GM19397 (cell line): ENCODE data around the gene CPOX.
A peak's percentile ranks its signal among the peaks of the same experiment; 100 is the strongest.
"Not testable (repeated sequence)": the region's sequence is repeated elsewhere in the genome, so short reads cannot be mapped to it uniquely, and the experiment has no call there.

Experiments used
- ATAC-seq: cut with Tn5 transposase; IDR thresholded peaks from one replicate; pipeline ENCODE4 v1.9.1; 2021; ENCODE audit warnings: mild to moderate bottlenecking, moderate library complexity; ENCODE audit not compliant: unreplicated experiment

The CPOX gene

DNA sequence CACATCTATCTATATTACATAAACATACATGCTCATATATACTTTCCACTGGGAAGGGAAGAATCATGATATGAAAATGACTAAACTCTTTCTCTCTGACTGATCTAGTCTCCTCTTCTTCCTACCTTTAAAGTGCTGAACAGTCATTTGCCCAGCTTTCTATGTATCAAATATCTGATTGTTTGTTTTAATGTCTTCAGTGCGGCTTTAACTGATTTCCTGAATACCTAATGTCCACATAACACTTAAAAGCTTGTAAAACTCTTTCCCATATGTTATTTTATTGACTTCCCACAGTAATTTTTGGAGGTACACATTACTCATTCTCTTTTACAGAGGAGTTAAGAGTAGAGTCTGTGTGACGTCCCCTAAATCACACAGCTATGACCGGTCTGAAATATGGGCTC is 28.2 kb downstream of the CPOX start:
- ATAC-seq, result no peak

DNA sequence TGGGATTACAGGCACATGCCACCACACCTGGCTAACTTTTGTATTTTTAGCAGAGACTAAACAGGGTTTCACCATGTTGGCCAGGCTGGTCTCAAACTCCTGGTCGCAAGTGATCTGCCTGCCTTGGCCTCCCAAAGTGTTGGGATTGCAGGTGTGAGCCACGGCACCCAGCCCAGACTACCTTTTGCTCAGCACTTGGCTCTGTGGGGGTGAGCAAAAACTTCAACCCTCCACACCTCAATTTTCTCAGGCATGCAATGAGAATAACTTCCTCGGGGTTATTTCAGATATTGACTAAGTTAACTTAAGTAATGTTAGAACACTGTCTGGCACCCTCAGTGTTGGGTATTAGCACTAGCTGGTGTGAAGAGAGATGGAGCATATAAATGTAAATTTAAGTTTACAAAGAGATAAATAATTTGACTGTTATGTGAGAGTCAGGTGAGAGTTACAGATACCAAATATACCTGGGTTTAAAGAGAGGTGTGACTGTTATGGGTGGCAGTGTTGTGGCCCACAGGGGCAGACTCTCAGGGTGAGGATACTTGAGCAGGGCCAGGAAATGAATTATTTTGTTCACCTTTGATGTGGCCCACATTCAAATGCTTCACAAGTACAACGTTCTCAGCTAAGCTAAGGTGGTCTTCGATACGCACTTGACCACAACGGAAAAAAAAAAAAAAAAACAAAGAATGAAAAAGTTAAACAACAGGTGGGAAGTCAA is 29.0 kb downstream of the CPOX start:
- peak; percentile 13 for ATAC-seq

DNA sequence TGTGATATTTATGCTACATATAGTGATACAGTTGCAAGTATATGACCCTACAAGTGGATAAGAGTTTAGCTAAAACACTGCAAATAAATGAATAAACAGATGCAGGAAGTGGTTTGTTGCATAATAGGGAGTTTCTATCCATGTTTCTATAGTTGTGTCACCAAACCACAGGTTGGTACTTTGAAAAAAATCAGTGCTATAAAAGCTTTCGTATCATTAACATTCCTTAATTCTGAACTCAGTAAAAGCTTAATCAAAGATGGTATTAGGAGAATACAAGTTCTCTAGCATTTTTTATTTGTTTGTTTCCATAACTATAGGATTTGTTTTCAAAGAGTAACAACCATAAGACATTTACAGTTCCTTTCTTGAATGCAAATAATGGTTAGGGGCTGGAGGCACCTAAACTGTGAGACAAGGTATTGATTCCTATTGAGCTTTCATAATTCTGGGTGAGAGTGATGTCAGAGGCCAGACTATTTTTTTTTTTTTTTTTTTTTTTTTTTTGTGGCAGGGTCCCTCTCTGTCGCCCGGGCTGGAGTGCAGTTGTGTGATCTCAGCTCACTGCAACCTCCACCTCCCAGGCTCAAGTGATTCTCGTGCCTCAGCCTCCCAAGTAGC is 29.6 kb downstream of the CPOX start:
- peak; percentile 54 for ATAC-seq

DNA sequence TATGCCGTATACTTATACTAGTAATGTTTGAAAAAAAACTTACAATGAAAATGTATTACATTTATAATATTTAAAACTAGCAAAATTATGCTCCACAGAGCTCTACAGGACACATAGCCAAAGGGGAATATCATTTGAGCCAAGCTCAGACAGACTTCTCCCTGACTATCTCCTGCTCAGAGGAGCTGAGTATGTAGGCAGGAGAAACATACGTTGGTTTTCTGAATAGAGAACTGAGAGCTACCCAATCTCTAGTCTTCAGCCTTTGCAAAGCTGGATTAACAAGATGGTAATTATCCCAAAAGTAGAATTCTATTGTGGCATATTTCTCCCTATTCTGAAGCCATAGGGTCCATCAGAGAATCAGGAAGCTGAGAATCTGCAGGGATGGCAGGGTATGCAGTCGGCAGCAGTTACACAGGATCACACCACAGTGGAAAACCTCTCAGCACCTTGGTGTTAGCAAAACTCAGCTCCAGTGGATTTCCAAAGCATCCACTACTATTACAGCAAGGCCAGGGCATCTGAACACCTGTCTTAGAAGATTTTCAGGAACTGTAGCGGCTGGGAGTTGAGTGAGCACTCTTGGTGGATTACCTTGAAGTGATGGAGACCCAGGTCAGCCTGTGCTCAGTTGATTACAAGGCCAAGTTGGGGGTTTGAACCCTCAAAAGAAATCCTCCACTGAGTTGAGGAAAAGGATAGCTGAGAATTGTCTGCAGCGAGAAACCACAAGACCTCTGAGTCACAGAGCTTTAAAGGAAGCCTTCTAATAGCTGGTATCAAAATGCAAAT is 31.5 kb downstream of the CPOX start:
- ATAC-seq, result no peak

- ATAC-seq, result no peak
These were observed 32.5 kb downstream of the CPOX start for GRCh38 chr3:98560911-98561310.

- not testable (repeated sequence) for ATAC-seq
These were observed 33.6 kb downstream of the CPOX start for GRCh38 chr3:98559769-98560168.

DNA sequence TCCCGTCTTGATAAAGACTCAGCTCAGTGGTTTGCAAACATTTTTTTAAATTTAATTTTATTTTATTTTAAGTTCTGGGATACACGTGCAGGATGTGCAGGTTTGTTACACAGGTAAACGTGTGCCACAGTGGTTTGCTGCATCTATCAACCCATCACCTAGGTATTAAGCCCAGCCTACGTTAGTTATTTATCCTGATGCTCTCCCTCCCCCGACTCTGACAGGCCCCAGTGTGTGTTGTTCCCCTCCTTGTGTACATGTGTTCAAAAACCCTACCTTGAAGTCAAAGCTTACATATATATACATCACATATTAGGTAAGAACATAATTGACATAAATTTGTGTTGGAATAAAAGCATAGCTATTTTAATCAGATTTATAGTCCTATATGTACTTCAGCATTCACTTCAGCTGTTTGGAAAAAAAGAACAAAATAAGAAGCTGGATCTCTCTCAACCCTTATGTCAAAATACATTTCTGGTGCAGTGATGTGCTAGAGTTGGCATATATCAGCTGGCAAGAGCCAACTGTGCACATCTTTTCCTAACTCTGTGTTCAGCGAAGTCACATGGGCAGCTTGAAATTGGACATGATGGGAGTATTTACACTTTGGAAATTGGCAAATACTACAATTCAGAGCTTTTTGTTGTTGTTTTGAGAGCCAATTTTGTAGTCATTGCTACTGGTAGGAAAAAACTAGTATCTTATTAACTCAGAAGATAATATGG is 35.1 kb downstream of the CPOX start:
- ATAC-seq, result no peak

GRCh38 chr3:98557324-98558010 is 35.9 kb downstream of the CPOX start:
- no peak for ATAC-seq

DNA sequence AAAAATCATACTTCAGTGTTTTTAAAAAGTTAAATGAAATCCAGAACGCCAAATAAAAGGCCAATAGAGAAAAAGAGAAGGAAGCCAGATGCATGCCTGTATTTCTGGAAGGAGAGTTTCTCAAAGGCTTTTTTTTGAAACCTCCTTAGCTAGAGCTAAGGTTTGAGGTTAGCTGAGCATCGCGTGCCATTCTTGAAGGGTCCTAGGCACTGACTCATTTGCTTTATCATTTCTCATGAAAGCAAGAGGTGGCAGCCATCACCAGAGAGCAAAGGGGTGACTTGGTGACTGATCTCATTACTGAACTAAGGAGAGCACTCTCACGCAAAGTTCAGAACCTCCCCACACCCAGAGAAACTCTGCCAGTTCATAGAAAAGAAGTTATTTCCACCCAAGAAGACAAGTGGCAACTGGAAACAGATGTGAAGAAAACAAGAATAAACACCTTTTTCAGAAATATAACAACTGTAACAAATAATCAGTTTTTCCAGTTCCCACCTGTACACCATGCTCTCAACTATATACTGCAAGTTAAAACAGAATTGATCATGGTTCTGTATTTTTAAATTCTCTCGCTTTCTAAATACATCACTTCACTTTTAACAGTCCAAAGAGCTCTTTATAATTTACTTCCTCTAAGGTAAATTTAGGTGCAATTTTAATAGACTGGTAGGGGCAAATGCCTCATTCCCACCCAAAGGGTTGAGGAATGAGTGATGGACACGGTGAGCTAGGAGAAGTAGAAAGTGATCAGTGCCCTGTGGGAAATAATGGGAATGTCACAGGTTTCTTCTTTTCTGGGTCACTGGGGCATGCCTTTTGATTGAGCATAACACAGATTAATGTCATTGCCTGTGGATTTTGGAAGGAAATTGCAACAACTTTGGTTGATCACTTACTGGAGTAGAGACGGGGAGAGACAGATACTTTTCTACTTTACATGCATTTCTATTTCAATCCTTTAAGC is 37.0 kb downstream of the CPOX start:
- ATAC-seq, result peak; percentile 73

GRCh38 chr3:98555025-98555379 is 38.4 kb downstream of the CPOX start:
- ATAC-seq, result no peak

DNA sequence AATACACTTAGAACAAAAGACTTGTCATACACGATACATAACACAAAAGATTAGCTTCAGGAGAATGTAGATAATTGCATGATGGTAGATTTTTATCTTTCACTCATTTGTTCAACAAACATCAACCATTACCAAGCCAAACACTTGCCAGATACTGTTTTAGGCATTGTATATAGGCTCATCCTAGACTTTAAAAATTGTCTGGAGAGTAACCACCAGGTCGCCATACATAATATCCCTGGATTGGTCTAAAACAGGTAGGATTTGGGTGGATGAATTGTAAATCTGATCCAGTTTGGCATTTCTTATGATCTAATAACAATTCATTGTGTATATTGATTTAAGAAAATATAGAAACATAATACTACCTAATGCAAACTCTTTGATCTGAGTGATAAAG is 38.8 kb downstream of the CPOX start:
- no peak for ATAC-seq

DNA sequence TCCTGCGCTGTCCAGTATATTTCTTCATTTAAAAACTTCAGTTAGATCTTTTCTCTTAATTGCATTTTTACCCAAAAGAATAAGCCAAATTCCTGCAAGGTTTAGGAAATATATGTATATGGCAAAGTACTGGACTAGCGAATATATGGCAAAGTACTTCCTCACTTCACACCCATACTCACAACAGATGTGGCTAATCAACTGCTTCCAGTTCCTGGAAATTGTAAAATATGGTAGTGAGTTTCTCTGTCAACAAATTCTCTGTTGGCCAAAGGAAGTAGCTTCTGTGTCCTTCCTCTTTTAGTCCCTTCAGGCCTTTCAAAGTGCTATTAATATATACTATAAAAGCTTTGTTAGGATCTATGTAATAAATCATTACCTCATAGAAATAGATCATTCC is 39.7 kb downstream of the CPOX start:
- no peak for ATAC-seq

GRCh38 chr3:98553021-98553563 is 40.3 kb downstream of the CPOX start:
- ATAC-seq, result no peak

DNA sequence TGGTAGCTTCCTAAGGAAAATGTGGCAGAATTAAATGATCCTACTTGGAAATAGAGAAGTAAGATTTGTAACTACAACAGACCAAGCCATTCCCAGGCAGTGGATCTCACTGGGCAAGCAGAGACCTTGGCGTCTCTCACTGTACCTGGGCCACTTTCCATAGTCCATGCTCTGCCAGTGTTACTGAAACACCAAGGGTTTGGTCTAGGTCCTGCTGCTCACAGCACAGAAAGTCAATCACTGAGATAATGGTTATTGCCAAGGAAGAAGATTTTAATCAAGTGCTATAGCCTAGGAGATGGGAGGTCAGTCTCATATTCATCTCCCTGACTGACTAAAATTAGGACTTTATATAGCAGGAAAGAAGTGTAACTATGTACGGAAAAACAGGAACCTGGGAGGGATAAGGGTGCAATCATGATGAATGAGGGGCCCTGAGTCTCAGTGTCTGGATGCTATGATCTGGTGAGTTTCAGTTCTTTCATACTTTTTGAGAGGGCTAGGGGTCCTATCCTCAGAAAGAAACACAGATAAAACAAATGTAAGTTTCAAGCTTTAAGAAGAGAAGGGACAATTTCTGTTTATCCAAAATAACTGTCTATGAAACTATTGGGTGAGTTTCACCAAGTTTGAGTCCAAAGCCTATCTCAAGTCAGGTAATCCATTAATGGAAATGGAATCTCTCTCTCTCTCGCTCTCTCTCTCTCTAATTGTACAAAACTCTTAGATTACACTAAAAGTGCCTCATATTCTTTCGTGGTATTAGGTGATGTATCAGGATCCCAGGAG is 41.0 kb downstream of the CPOX start:
- ATAC-seq, result no peak

- no peak for ATAC-seq
These were observed 41.7 kb downstream of the CPOX start for GRCh38 chr3:98551754-98552153.

DNA sequence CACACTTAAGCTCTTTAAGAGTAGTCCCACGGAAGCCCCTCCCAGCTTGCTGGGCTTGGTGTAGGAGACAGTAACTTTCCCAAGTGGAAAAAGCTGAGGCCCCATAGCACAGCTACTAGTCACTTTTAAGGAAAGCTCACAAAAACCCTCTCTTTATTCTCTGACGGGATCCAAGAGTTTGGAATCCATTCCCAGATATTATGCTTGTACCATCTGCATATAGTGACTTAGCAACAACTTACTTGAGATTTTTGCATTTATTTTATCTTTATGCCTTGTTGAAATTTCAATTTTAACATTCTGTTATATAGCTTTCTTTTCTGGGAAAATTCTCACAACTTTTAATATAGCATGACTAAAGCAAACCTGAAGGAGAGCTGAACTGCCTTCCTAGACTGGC is 42.2 kb downstream of the CPOX start:
- no peak for ATAC-seq

GRCh38 chr3:98550833-98551232 is 42.6 kb downstream of the CPOX start:
- ATAC-seq, result no peak

DNA sequence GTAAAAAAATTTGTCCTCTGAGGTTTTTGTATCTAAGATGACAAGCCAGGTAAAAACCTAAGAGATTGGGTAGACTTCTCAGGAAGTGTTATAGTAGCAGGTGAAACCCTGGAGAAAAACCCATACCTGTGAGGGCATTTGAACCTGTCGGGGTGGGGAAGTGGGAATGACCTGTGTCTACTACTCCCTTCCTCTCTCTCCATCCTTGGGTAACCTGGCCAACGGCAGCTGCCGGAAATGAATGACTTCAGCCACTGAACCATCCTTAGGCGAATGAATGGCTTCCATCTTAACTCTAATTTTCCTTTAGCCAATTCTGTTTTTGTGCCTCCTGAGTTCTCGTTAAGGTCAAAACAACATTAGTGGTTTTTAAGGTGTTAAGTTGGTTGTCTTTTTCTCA is 44.9 kb downstream of the CPOX start:
- ATAC-seq, result no peak

GRCh38 chr3:98545940-98546339 is 47.5 kb downstream of the CPOX start:
- ATAC-seq, result peak; percentile 42
